SU-DHL-6 (cell line): Measurements from ENCODE around the gene PLXND1.
A peak's percentile ranks its signal among the peaks of the same experiment; 100 is the strongest.

ENCODE experiments used
- H2AFZ ChIP-seq: fragments of 200-600 bp; sonication (generic); 2 replicates; pipeline ENCODE4 v1.6.1; 2014; ENCODE audit warnings: low read depth, mild to moderate bottlenecking, moderate library complexity, mixed read lengths, antibody characterized with exemption, low read length; ENCODE audit not compliant: severe bottlenecking
- H3F3A ChIP-seq: fragments of 200-600 bp; shearing (Covaris generic); 2 replicates; pipeline ENCODE4 v1.6.0; 2016; ENCODE audit warnings: antibody characterized with exemption, mild to moderate bottlenecking; ENCODE audit not compliant: insufficient read depth
- H3K27ac ChIP-seq: fragments of 200-600 bp; sonication (generic); 2 replicates; pipeline ENCODE4 v1.5.1; 2016; ENCODE audit warnings: low read depth, mild to moderate bottlenecking, low read length, moderate library complexity, mixed read lengths
- H3K27me3 ChIP-seq: fragments of 200-600 bp; sonication (generic), shearing (Covaris generic); 2 replicates; pipeline ENCODE4 v1.6.0; 2014; ENCODE audit warnings: mild to moderate bottlenecking, low read length
- H3K36me3 ChIP-seq: fragments of 200-600 bp; sonication (generic); 2 replicates; pipeline ENCODE4 v1.6.1; 2014; ENCODE audit warnings: mild to moderate bottlenecking, low read length, mixed read lengths
- H3K4me2 ChIP-seq: fragments of 300-600, 200-600 bp; shearing (Covaris generic), sonication (generic); 2 replicates; pipeline ENCODE4 v1.6.0; 2014; ENCODE audit warnings: low read length, low read depth, mild to moderate bottlenecking; ENCODE audit not compliant: poor library complexity, severe bottlenecking
- H3K4me3 ChIP-seq: fragments of 200-600 bp; sonication (generic); 2 replicates; pipeline ENCODE4 v1.5.1; 2014; ENCODE audit warnings: antibody characterized with exemption, low read length, mild to moderate bottlenecking, mixed read lengths; ENCODE audit not compliant: insufficient read depth, poor library complexity, severe bottlenecking
- H3K79me2 ChIP-seq: fragments of 200-600 bp; sonication (generic); 2 replicates; pipeline ENCODE4 v1.6.1; 2014; ENCODE audit warnings: mild to moderate bottlenecking, low read length, moderate library complexity; ENCODE audit not compliant: insufficient read depth
- H3K9ac ChIP-seq: fragments of 200-600 bp; sonication (generic); 2 replicates; pipeline ENCODE4 v1.7.0; 2014; ENCODE audit warnings: mild to moderate bottlenecking, low read length
- H3K9me2 ChIP-seq: fragments of 200-600 bp; sonication (generic); replicated peaks from 2 replicates; pipeline ENCODE4 v1.6.1; 2014; ENCODE audit warnings: low read length; ENCODE audit not compliant: insufficient read depth
- H3K9me3 ChIP-seq: fragments of 200-600 bp; sonication (generic); 2 replicates; pipeline ENCODE4 v1.6.1; 2014; ENCODE audit warnings: low read length, mixed read lengths; ENCODE audit not compliant: insufficient read depth
- H4K20me1 ChIP-seq: fragments of 200-600 bp; sonication (generic); 2 replicates; pipeline ENCODE4 v1.6.1; 2014; ENCODE audit warnings: low read depth, mild to moderate bottlenecking, antibody characterized with exemption, low read length, moderate library complexity, mixed read lengths
- CTCF ChIP-seq: fragments of 200-600 bp; sonication (generic); IDR thresholded peaks from one replicate; pipeline ENCODE4 v1.5.1; 2017; ENCODE audit warnings: antibody characterized with exemption, mild to moderate bottlenecking, low read length, moderate library complexity; ENCODE audit not compliant: insufficient read depth, poor library complexity, severe bottlenecking
- EZH2phosphoT487 ChIP-seq: fragments of 200-600 bp; sonication (generic), shearing (Covaris generic); conservative IDR thresholded peaks from 2 replicates; pipeline ENCODE4 v1.6.1; 2018; ENCODE audit warnings: mild to moderate bottlenecking, antibody characterized with exemption, low read length, moderate library complexity, mixed read lengths

Gene PLXND1

DNA sequence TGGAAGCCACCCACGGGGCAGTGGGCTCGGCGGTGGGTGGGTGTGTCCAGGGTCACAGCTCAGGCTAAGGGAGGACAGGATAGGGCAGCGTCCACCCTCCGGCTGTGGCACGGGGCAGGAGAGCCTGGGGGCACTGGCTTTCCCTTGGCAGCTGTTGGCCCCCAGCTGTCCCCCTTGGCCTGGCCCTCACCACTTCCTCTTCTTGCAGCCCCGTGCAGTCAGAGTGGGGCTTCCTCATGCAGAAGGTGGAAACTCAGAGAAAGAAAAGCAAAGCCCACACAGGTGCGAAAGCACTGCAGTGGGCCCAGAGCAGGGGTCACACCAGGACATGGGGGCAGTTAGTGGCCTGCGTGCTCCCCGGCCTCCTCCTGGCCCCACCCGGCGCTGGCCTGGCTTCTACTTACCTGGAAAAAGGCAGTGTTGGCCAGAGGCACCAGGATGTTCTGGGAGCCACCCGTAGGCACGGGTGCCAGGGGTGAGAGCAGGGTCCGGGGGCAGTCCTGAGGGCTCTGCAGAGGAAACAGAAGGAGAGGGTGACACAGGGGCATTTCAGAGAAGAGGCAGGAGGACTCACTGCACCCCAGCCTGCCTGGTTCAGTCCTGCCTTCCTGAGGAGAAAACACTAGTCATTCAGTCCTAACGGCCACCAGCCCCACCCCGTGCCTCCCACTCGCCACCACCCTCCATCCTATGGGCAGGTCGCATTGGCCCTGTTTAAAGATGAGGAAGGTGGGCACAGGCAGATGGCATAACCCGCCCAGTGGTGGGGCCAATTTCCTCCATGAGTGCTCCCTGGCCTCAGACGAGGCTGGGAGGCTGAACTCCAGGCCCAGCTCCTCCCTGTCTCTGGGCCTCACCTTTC lies 28.3 kb downstream of the PLXND1 start:
- Histone ChIP-seq H3F3A (no peaks in the 10 kb centered on the region), H3K4me2 (peak overlapping the region; percentile 45), H3K4me3 (no peak overlapping the region), H3K27me3 (no peaks in the 10 kb centered on the region), H3K9me3 (no peaks in the 10 kb centered on the region), H4K20me1 (no peaks in the 10 kb centered on the region), H3K9ac (no peak overlapping the region), H2AFZ (no peak overlapping the region), H3K79me2 (no peaks in the 10 kb centered on the region), H3K9me2 (no peaks in the 10 kb centered on the region), H3K36me3 (no peaks in the 10 kb centered on the region), H3K27ac (peak overlapping the region; percentile 83)
- TF ChIP-seq CTCF: no peak
- TF ChIP-seq EZH2phosphoT487: no peak

DNA sequence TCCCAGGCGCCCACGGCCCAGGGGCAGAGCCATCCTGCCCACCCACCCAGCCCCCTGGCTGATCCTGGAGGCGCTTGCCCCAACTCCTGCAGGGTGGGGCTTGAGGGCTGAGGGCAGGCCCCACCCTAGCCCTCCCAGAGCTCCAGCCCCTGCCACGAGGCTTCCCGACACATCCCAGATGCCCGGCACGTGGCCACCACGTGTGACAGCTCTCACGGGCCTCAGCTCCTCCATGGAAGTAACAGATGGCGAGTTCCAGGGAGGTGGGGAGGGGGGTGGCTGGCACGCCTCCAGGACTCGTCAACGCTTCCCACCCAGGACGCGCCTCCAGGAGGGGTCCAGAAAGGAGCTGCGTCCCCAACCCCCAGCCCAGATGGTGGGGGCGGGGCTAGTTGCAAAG lies 29.1 kb downstream of the PLXND1 start:
- no peak for TF ChIP-seq CTCF
- no peak for TF ChIP-seq EZH2phosphoT487
- H3K4me2 ChIP-seq: peak overlapping the region; percentile 45
- H3F3A ChIP-seq: no peaks in the 10 kb centered on the region
- no peaks in the 10 kb centered on the region for H4K20me1 ChIP-seq
- peak overlapping the region; percentile 49 for H3K9ac ChIP-seq
- H3K27ac ChIP-seq: peak overlapping the region; percentile 83
- H3K9me2 ChIP-seq: no peaks in the 10 kb centered on the region
- H3K27me3 ChIP-seq: no peaks in the 10 kb centered on the region
- no peaks in the 10 kb centered on the region for H3K79me2 ChIP-seq
- no peaks in the 10 kb centered on the region for H3K9me3 ChIP-seq
- no peak overlapping the region for H3K4me3 ChIP-seq
- H3K36me3 ChIP-seq: no peaks in the 10 kb centered on the region
- H2AFZ ChIP-seq: peak overlapping the region; percentile 49

DNA sequence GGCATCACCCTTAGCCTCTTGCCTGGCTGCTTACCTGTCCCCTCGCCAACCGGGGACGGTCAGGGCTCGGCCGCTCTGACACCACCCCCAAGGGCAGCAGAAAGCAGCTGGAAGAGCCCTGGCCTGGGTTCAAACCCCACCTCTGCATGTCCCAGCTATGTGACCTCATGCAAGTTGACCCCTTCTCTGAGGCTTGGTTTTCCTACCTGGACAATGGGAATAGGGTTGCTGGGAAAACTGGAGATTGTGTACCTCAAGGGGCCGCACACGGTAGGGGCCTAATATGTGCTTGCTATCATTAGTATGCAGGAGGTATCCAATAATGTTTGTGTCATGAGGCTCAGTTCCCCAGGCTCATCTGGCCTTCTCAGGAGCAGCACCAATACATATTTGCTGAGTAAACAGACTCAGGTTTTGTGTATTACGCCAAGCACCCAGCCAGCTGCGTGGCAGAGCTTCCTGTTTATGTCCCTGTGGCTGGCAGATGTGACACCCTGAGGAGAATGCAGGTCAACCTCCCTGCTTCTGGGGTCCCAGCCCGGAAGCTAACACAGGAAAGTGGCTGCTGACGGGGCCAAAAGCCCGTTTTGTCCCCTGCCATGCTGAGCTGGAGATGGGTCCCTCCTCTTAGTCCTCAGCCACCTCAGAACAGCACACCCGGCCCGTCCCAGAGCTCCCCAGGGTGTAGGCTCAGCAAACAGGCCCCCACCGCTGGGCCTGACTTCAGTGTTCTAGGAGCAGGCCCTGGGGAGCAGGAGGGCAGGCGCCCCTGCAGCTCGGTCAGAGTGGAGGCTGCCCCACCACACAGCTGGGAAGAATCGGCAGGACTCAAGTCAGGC lies 29.7 kb downstream of the PLXND1 start:
- TF ChIP-seq CTCF: no peak
- TF ChIP-seq EZH2phosphoT487: no peak
- Histone ChIP-seq H3K4me2 (peak overlapping the region; percentile 45), H3K4me3 (no peak overlapping the region), H3K79me2 (no peaks in the 10 kb centered on the region), H3K9me3 (no peaks in the 10 kb centered on the region), H3K9ac (peak overlapping the region; percentile 49), H3K9me2 (no peaks in the 10 kb centered on the region), H3K27ac (peak overlapping the region; percentile 83), H3F3A (no peaks in the 10 kb centered on the region), H3K27me3 (no peaks in the 10 kb centered on the region), H2AFZ (peak overlapping the region; percentile 83), H4K20me1 (no peaks in the 10 kb centered on the region), H3K36me3 (no peaks in the 10 kb centered on the region)
